Stimulated activated CD4-positive, alpha-beta T cell treated with anti-CD3 and anti-CD28 coated beads, Interleukin-15, amount 100 ng/mL, for 1 hour (primary cell): Measurements from ENCODE around the gene SNAPIN.
"Not testable (repeated sequence)": the region's sequence is repeated elsewhere in the genome, so short reads cannot be mapped to it uniquely, and the experiment has no call there.

Source experiments
- DNase-seq, 2 donors: peaks; one replicate each; pipeline ENCODE4 v3.0.0-alpha.2; 2020; ENCODE audit warnings: low read depth in 1 of 2, low spot score in 1 of 2

The SNAPIN gene

DNA sequence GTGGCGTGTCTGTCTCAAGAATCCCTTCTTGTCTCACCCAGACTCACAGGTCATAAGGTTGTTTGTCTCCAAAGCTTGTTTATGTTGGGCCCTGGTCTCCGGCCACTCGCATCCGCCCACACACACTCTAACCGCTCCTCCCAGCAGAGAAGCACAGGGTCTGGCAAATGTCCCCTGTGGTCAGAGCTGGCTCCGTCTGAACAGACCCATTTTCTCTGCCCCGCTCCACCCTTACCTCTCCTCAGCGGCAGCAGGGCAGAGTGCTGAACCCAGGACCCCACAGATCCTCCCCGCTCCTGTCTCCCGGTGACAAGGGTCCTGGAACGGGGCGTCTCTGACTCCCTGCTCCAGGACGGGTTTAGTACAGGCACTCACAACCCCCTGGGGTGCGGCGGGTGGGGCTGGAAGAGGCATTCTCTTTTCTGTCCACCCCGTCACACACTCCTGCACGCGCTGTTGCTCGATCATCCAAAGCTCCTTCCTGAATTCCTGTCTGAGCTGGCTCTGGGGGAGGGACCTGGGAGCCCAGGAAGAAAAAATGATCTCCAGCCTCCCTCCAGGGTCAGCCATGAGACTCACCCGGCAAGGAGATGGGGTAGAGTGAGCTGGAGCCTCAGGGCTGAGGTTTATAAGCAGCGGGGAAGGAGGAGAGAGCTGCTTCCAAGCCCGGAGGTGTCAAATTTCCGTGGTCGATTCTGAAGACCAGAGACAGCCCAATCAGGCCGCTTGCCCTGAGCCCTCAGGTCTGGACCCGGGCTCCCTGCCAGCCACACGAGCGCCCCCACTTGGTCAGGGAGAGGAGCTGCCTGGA, 31.4 kb upstream of the SNAPIN start, which contains the start of gene S100A13:
Gene S100A13 (minus strand): TSS at position 602 of the 811 bp plus-strand sequence. CDS start 1,033 bp downstream, outside the sequence.
- no peak for DNase-seq

DNA sequence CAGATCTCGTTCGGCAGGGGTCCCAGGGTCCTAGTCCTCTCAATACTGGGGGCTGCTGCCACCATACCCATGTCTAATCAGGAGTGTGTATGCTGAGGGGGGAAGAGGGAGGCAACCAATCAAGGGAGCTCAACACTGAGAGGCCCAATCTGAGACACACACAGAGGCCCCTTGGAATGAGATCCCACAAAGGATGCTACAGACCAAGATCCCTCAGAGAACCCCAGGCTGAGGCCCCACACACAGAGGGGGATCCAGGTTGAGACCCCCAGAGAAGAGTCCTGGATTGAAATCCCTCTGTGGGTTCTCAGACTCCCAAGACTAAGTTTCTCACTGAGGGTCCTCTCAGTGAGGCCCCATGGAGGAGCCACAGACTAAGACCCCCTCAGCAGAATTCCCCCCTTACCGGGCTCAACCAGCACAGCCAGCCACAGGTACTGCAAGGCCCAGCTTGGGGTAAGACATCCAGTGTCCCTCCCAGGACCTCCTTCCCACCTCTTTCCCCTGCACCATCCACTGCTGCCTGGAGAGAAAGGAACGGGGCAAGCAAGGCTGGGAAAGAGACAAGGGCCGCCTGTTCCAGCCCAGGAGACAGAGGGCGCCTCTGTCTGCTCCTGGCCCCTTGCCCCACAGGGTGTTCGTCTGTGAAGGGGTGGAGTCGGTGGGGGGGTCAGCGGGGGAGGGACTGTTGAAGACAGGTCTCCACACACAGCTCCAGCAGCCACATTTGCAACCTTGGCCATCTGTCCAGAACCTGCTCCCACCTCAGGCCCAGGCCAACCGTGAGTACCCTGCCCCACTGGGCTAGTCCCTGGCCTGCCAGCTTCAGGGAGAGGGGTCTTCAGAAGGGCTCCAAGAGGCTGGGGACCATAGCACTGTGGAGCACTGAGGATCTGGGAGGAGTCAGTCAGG, 30.5 kb upstream of the SNAPIN start, which contains the start of gene S100A1:
Gene S100A1 (plus strand): TSS at position 720 of the 912 bp plus-strand sequence. CDS start 2,088 bp downstream, outside the sequence.
- DNase-seq = no peak

GRCh38 chr1:153628638-153629342, 29.7 kb upstream of the SNAPIN start:
- no peak for DNase-seq

- no peak for DNase-seq
Measured at GRCh38 chr1:153629343-153629665, 29.2 kb upstream of the SNAPIN start.

DNA sequence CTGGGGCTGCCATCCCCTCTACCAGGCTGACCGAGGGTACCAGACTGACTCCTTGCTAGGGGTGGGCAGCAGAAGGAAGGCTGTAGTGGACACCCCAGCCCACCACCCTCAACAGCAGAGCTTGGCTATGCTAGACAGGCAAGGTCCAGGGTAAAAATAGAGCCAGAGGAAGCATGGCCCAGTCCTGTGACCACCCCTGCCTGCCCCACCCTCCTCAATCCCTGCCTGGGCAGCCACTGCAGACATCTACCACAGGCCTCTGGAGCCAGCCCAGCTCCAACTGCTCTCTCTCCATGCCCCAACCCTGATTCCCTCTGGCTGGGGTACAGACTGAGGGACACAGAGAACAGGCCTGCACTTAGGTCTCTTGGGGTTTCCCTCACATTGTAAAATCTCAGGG, 28.5 kb upstream of the SNAPIN start:
- no peak for DNase-seq

GRCh38 chr1:153630384-153630783, 28.1 kb upstream of the SNAPIN start:
- DNase-seq = no peak

DNA sequence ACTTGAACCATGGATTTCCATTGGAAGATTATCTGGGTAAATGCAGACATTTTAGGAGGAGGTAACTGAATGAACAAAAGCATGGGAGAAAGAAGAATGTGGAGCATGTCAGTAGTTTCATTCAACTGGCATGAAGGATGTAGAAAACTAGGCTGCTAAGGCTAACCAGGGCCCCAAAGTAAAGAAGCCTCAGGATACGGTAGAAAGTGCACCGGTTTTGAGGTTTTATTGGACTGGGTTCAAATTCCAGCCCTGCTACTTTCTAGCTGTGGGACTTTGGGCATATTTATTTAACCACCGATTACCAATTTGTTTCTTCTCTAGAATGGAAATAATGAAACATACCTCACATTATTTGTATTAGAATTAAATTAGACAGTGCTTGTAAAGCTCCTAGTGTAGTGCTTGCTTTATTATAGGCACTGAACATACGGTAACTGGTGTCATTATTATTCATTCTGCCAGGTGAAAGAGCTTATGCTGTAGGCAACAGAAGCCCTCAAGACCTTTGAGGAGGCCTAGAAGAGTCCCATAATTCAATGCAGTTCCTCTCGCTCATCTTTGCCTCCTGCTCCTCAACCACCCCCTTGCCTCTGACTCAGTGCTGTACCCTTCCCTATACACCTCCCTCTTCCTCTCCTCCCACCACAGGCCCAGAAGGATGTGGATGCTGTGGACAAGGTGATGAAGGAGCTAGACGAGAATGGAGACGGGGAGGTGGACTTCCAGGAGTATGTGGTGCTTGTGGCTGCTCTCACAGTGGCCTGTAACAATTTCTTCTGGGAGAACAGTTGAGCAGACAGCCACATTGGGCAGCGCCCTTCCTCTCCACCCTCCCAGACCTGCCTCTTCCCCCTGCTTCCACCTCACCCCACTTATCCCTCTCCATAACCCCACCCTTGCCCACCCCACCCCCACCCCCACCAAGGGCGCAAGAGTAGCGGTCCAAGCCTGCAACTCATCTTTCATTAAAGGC, 27.2 kb upstream of the SNAPIN start:
- DNase-seq = no peak

GRCh38 chr1:153633161-153633753, 25.2 kb upstream of the SNAPIN start:
- no peak for DNase-seq

DNA sequence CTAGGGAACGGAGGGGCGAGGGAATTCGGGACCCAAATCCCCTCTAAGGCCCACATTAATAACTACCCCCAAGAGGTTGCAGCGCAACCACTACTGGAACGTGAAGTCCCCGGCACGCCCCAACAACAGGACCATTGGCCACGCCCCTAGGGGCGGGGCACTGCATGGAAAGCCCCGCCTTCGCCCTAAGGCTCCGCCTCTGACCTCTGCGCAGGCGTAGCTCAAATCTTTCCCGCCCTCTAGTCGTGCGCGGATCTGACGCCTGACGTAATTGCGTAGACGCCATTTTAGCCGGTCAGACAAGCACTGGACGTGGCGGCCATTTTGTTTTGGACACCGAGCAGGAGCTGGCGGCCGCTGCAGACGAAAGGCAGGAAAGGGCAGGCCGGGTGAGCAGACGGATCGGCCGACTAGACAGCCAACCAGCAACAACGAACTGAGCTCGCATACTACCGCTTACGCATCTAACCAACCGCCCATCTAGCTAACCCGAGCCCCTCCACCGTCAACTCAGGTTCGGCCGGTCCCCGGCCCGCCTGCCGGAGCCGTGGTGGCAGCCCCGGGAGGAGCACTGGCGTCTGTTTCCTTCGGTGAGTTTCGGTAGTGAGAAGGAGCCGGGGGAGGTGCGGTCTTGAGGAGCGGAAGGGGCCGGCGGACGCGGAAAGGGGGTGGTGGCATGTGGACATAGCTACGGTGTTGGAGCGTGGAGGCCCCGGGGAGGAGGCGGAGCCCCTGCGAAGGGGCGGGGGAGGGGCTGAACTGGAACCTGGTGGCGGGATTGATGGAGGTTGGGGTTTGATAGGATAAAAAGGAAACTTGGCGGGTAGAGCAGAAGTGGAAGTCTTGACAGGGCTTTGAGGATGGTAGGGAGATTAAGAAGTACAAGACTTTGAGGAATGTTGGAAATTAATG, 24.5 kb upstream of the SNAPIN start, which contains the start of gene CHTOP:
Gene CHTOP (plus strand): TSS at position 313 of the 912 bp plus-strand sequence. CDS start 2,523 bp downstream, outside the sequence.
- peak; percentile 95 for DNase-seq

GRCh38 chr1:153635872-153636271, 22.6 kb upstream of the SNAPIN start:
- DNase-seq = no peak

- DNase-seq = no peak
Measured at GRCh38 chr1:153636312-153636711, 22.2 kb upstream of the SNAPIN start.

- no peak for DNase-seq
Measured at GRCh38 chr1:153638261-153638660, 20.2 kb upstream of the SNAPIN start.

DNA sequence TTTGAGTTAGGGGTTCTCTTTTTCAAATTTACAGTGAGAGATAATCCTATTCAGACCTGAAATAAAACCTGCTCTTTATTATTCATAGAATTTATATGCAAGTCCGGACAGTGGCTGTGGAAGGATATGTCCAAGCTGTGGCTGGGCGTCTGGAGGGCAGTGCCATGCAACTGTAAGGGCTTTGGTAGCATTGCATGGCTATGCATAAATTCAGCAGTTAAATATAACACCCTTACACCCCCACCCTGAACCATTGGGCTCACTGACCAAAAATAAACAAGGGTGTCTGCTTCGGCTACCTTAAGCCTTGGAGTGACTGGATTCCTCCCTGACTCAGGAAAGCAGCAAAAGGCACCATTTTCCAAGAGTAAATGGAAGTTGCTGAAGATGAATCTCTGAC, 19.2 kb upstream of the SNAPIN start:
- DNase-seq = no peak

GRCh38 chr1:153640213-153640612, 18.3 kb upstream of the SNAPIN start:
- DNase-seq = not testable (repeated sequence)

- no peak for DNase-seq
Measured at GRCh38 chr1:153640861-153641260, 17.6 kb upstream of the SNAPIN start.

DNA sequence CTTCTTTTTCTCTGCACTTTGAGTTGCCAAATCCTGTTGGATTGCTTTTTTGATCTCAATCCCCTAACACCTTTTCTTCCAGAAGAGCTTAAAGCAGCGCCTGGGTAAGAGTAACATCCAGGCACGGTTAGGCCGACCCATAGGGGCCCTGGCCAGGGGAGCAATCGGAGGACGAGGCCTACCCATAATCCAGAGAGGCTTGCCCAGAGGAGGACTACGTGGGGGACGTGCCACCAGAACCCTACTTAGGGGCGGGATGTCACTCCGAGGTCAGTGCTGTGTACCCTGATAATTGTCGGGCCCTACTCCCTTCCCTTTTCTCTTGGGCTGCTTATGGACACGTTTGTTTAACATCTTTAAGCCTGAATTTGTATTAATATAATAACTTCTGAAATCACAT, 16.3 kb upstream of the SNAPIN start:
- no peak for DNase-seq

- no peak for DNase-seq
Measured at GRCh38 chr1:153643100-153643499, 15.4 kb upstream of the SNAPIN start.

DNA sequence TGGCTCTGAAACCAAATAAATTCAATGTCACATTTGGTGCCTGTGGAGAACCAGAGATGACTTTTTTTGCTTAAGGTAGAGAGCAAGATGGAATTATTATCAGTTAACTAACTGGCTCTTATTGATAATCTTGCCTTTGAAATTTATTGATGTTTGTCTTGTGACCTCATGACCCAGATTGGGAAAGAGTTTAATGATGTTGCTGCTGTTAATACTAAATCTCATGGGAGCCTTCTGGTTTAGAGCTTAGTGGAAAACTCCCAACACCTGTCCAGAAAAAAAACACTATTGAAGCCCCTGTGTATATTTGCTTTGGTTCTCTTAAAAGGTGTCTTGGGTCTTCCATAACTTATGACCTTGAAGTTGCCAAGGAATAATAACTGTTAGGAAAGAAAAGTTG, 14.7 kb upstream of the SNAPIN start:
- no peak for DNase-seq
